GM18907 (cell line): Measurements from ENCODE around the gene RFXAP.
"Not testable (repeated sequence)": the region's sequence is repeated elsewhere in the genome, so short reads cannot be mapped to it uniquely, and the experiment has no call there.

Source experiments
- ATAC-seq: cut with Tn5 transposase; IDR thresholded peaks from one replicate; pipeline ENCODE4 v1.9.1; 2021; ENCODE audit warnings: mild to moderate bottlenecking, moderate library complexity; ENCODE audit not compliant: unreplicated experiment

The RFXAP gene

GRCh38 chr13:36818804-36819738 is at the start of gene RFXAP:
RFXAP (plus strand) TSS chr13:36819222; CDS start chr13:36819358, 136 bp downstream.
- ATAC-seq: peak; percentile 90

DNA sequence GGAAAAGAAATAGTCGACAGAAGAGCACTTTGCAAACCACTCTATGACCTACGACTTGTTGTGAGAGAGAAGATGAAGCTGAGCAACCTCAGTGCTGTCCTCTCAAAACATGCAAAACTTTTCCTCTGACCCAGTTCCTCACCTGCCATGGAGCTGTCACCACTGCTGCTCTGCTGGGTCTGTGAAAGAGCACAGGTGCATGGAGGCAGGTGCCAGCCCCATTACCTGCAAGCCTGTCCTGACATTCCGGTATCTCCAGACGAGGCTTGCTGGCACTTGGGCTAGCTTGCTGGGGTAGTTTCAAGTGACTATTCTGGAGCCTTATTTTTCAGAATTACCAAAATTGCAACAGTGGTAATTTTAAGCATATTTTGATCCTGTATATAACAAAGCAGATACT is 49.5 kb upstream of the RFXAP start:
- ATAC-seq: no peak

DNA sequence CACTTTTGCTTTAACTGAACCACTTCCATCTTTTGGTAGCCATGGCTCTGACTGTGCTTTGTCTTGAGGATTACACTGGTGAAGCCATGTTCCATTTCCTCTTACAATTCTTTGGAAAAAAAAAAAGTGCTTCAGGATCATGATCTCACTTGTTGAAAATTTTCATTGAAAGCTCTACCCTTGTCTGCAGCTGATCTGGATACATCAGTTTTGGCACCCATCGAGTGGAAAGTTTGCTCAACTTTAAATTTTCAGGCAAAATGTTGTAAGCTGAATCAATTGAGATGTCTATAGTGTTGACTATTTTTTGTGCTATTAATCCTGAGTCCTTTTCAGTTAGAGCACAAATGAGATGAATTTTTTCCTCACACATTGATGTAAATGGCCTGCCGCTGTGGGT is 48.3 kb upstream of the RFXAP start:
- ATAC-seq: no peak

- no peak for ATAC-seq
Observed at GRCh38 chr13:36772853-36773252, 46.2 kb upstream of the RFXAP start.

GRCh38 chr13:36774931-36775330 is 44.1 kb upstream of the RFXAP start:
- ATAC-seq: no peak

DNA sequence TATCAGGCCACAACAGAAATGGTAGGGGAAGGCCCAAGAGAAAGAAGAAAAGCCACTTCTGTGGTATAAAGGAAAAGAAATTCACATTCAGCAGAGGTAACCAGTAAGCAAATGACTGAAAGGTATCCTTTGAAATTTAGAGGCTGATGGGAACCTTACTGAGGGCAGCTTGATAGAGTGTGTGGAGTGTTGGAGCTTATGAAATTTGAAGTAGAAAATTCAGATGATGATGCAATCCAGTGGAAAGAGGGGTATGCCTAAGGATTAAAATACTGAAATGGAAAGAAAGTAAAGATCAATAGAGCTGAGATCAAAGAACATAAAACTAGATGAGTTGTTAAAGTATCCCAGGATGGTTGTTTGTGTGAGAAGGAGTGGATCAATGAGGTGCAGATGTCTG is 42.8 kb upstream of the RFXAP start:
- no peak for ATAC-seq

GRCh38 chr13:36778083-36778671 is 40.8 kb upstream of the RFXAP start:
- ATAC-seq: peak; percentile 71

DNA sequence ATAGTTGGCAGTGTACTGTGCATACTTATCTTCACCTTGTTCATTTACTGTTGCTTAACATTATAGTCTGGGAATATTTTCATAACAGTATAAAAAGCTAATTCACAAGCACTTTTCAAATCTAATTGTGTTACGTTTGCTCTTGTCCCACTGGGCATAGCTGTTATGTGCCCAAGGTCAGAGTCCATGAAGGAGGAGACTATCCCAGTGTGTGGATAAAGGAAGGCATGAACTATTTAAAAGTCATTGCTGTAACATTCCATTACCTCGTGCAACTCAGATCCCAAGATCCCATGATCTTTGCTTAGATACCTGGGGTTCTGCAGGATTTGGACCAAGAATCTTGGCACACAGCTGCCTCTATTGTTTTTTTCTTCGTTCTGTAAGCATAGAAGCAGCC is 35.1 kb upstream of the RFXAP start:
- no peak for ATAC-seq

DNA sequence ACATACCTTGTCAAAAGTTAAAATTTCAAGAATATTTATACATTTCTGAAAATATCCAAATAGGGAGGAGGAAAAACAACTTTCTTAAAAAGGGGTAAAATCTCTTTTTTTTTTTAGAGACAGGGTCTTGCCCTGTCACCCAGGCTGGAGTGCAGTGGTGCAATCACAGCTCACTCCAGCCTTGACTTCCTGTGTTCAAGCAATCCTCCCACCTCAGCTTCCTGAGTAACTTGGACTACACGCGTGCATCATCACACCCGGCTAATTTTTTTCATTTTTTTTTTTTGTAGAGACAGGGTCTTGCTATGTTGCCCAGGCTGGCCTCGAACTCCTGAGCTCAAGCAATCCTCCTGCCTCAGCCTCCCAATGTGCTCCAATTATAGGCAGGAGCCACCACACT is 32.8 kb upstream of the RFXAP start:
- ATAC-seq: not testable (repeated sequence)

GRCh38 chr13:36787181-36787580 is 31.8 kb upstream of the RFXAP start:
- no peak for ATAC-seq

DNA sequence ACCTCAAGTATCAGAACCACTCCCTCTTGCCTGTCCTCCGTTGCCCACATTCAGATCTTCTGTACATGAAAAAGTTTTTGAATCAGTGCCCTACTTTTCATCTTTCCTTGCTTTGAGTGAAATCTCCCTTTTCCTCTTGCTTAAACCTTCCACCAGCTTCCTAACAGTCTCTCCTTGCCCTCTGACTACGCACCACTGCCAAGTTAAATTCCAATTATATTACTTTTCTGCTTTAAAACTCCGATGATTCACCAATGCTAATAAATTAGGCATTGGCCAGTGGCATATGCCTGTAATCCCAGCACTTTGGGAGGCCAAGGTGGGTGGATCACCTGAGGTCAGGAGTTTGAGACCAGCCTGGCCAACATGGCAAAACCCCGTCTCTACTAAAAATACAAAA is 30.7 kb upstream of the RFXAP start:
- ATAC-seq: no peak

GRCh38 chr13:36789061-36789460 is 30.0 kb upstream of the RFXAP start:
- ATAC-seq: no peak

DNA sequence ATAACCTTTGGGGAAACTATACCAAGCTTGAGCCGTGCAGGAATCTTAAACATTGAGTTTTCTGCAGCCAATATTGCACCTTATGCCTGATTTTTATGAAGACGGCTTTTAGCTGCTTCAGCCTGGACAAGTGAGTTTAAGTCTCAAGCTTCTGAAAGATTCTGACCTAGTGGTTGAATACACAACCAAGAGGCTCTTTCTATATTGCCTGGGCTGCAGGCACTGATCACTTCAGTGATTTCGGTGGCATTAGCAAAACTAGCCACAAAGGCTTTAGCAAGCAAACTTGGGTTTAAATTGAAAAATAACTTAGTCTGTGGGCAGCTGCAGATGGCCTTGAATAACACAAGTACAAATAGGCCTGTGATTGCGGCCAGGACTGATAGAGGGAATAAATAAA is 29.3 kb upstream of the RFXAP start:
- no peak for ATAC-seq

DNA sequence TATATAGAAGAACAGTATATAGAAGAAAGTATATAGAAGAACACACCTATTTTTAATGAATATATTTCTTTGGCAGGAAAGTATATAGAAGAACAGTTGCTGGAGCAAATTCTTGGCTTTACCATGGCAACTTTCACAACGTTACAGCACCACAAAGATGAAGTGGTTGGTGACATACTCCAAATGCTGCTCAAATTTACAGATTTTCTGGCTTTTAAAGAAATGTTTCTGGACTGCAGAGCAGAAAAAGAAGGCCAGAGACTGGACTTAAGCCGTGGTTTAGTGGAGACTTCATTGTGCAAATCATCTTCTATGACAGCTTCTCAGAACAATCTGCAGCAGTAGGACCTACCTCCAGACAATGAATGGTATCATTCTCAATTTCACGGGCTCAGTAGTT is 24.3 kb upstream of the RFXAP start:
- ATAC-seq: no peak

GRCh38 chr13:36795463-36795862 is 23.6 kb upstream of the RFXAP start:
- ATAC-seq: no peak

GRCh38 chr13:36796052-36796451 is 23.0 kb upstream of the RFXAP start:
- ATAC-seq: no peak

DNA sequence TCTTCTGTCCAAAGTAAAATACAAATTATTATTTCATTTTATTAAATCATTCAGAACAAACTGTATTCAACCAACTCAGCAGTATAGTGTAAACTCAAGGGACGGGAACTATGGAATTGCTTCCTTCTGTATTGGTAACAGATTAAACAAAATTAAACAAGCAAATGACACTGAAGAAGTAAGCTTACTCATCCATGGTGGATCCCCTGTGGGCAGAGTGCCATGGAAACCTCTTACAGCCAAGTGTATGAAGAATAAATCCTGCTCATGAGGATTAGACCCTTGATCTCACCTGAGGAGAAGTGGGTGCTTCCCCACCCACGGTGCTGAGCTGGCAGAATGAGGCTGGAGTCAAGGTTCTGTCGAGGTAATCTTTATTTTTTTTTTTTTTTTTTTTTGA is 18.0 kb upstream of the RFXAP start:
- no peak for ATAC-seq

- no peak for ATAC-seq
Observed at GRCh38 chr13:36804588-36804987, 14.4 kb upstream of the RFXAP start.

GRCh38 chr13:36806102-36806501 is 12.9 kb upstream of the RFXAP start:
- ATAC-seq: no peak

GRCh38 chr13:36807616-36808015 is 11.4 kb upstream of the RFXAP start:
- ATAC-seq: no peak

GRCh38 chr13:36813225-36813624 is 5.8 kb upstream of the RFXAP start:
- ATAC-seq: no peak

DNA sequence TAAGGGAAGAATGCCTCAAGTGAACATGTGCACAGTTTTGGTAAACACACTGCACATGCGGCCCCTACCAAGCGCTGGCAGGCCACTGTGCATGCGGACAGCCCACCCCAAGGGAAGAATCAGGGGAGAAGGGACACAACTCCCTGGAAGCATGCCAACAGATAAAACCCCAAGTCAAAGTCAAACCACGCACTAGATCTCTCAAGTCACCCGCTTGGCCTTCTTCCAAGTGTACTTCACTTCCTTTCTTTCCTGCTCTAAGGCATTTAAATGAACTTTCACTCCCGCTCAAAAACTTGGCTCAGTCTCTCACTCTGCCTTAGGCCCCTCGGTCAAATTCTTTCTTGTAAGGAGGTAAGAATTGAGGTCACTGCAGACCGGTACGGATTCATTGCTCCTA is 4.6 kb upstream of the RFXAP start:
- no peak for ATAC-seq
